Sigmoid colon (tissue), 7 donors: ENCODE data around the gene MYBPC1. TPM values are rescaled to one million over a fixed set of nuclear protein-coding genes. Genes with fewer than 3 reads are reported as not detected.
A peak's percentile ranks its signal among the peaks of the same experiment; 100 is the strongest.
"Not testable (repeated sequence)": the region's sequence is repeated elsewhere in the genome, so short reads cannot be mapped to it uniquely, and the experiment has no call there.

ENCODE experiments used
- DNase-seq: peaks from one replicate; pipeline ENCODE4 v3.0.0-alpha.2; 2019
- H3K27ac ChIP-seq, 4 donors: fragments of 200-600 bp; sonication (generic); one replicate each; pipeline ENCODE4 v1.5.1; 2016 to 2019; ENCODE audit warnings: mild to moderate bottlenecking in 1 of 4
- H3K27me3 ChIP-seq, 3 donors: fragments of 200-600 bp; sonication (generic); one replicate each; pipeline ENCODE4 v1.5.1; 2019; ENCODE audit warnings: mild to moderate bottlenecking in 1 of 3
- H3K36me3 ChIP-seq, 4 donors: fragments of 200-600 bp; sonication (generic); one replicate each; pipeline ENCODE4 v1.5.1; 2016 to 2019
- H3K4me1 ChIP-seq, 4 donors: fragments of 200-600 bp; sonication (generic); one replicate each; pipeline ENCODE4 v1.5.1; 2017 to 2019
- H3K4me3 ChIP-seq, 4 donors: fragments of 200-600 bp; sonication (generic); one replicate each; pipeline ENCODE4 v1.5.1; 2017 to 2019; ENCODE audit warnings: mild to moderate bottlenecking in 2 of 4, moderate library complexity in 1 of 4
- H3K9me3 ChIP-seq, 4 donors: fragments of 200-600 bp in 3 of 4; sonication (generic) in 3 of 4; one replicate each; pipeline versions ENCODE4 v1.5.1 to v1.6.1; 2013 to 2019
- EP300 ChIP-seq, 4 donors: sonication (generic); formaldehyde crosslinking; IDR thresholded peaks; one replicate each; pipeline ENCODE4 v1.6.1; 2017; ENCODE audit warnings: antibody characterized with exemption in 4 of 4
- POLR2A ChIP-seq, 2 donors: fragments of 450-650 bp; IDR thresholded peaks; one replicate each; pipeline ENCODE4 v1.6.1; 2016; ENCODE audit warnings: antibody characterized with exemption in 2 of 2, mild to moderate bottlenecking in 2 of 2, moderate library complexity in 2 of 2
- POLR2AphosphoS5 ChIP-seq, 4 donors: sonication (generic); formaldehyde crosslinking; IDR thresholded peaks; one replicate each; pipeline ENCODE4 v1.6.1; 2017; ENCODE audit warnings: antibody characterized with exemption in 4 of 4
- WGBS, 2 donors: extraction: QIAGEN DNeasy Blood & Tissue Kit; methylation state at CpG; one replicate each; pipeline ENCODE4 v1.1.7; 2013; 5-methylcytosine and 5-hydroxymethylcytosine counted together
- intact Hi-C: fragments of 100-400 bp; cut with DNase I; formaldehyde crosslinking; loops from one replicate; pipeline ENCODE4 v1.15.1; 2023
- polyA plus RNA-seq, 3 donors: library from polyadenylated mRNA; stranded (reverse); fragments of 200-250 nt; gene quantifications; one replicate each; pipeline ENCODE4 v1.2.3, GENCODE V29; 2013
- total RNA-seq, 4 donors: library from RNA; depleted of rRNA; stranded (reverse); fragments of >200 nt; gene quantifications; one replicate each; pipeline ENCODE4 v1.1.0, GENCODE V29; 2016
- TF ChIP-seq, protein P1 (sequence below), 4 experiments: fragments of 450-650 bp in 3 of 4; fragments of 200-600 bp in 1 of 4; IDR thresholded peaks; one replicate each; pipeline ENCODE4 v1.5.1; 2016 to 2019; ENCODE audit warnings: antibody characterized with exemption in 4 of 4, mild to moderate bottlenecking in 3 of 4, moderate library complexity in 2 of 4
- donor health status: healthy with polysubstance abuse.
- donor health status: Bipolar disorder and iron deficiency.
- donor health status: healthy.

MYBPC1 gene, protein sequence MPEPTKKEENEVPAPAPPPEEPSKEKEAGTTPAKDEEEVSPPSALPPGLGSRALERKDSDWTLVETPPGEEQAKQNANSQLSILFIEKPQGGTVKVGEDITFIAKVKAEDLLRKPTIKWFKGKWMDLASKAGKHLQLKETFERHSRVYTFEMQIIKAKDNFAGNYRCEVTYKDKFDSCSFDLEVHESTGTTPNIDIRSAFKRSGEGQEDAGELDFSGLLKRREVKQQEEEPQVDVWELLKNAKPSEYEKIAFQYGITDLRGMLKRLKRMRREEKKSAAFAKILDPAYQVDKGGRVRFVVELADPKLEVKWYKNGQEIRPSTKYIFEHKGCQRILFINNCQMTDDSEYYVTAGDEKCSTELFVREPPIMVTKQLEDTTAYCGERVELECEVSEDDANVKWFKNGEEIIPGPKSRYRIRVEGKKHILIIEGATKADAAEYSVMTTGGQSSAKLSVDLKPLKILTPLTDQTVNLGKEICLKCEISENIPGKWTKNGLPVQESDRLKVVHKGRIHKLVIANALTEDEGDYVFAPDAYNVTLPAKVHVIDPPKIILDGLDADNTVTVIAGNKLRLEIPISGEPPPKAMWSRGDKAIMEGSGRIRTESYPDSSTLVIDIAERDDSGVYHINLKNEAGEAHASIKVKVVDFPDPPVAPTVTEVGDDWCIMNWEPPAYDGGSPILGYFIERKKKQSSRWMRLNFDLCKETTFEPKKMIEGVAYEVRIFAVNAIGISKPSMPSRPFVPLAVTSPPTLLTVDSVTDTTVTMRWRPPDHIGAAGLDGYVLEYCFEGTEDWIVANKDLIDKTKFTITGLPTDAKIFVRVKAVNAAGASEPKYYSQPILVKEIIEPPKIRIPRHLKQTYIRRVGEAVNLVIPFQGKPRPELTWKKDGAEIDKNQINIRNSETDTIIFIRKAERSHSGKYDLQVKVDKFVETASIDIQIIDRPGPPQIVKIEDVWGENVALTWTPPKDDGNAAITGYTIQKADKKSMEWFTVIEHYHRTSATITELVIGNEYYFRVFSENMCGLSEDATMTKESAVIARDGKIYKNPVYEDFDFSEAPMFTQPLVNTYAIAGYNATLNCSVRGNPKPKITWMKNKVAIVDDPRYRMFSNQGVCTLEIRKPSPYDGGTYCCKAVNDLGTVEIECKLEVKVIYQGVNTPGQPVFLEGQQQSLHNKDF
- total RNA-seq: 1 to 10 TPM in 1 of 4 donors, under 1 TPM in 3; 0.16 to 2.1 (median 0.55) TPM
- 10 to 100 TPM in 1 of 3 donors, 1 to 10 TPM in 2; 3.9 to 18.6 (median 6.7) TPM for polyA plus RNA-seq

DNA sequence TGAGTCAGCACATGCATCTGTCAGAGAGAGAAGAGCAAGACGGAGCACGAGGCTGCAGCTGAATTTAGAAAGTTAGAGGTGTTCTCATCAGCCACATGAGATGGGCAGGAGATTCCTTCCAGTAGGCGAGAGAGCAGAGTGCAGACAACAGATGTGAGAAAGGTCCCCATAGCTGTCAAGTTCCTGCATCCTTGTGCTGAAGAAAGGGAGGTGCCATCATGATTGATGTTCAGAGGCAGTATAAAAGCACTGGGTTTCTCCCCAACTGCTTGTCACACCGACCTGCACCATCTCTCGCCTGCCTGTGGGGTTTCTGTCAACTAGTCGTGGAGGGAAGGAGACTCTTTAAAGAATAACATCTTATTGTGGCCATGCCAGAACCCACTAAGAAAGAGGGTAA lies at the start of gene MYBPC1:
Gene MYBPC1 (plus strand): TSS at position 272 of the 400 bp plus-strand sequence. CDS start 100 bp downstream, at position 372.
- Histone ChIP-seq H3K27ac (no peak within 1 kb of the TSS), H3K9me3 (no peaks in the 10 kb centered on the region), H3K27me3 (no peaks in the 10 kb centered on the region), H3K4me3 (no peak within 1 kb of the TSS), H3K4me1 (no peaks in the 10 kb centered on the region), H3K36me3 (no peaks in the 10 kb centered on the region)
- TF ChIP-seq, protein P1, sequence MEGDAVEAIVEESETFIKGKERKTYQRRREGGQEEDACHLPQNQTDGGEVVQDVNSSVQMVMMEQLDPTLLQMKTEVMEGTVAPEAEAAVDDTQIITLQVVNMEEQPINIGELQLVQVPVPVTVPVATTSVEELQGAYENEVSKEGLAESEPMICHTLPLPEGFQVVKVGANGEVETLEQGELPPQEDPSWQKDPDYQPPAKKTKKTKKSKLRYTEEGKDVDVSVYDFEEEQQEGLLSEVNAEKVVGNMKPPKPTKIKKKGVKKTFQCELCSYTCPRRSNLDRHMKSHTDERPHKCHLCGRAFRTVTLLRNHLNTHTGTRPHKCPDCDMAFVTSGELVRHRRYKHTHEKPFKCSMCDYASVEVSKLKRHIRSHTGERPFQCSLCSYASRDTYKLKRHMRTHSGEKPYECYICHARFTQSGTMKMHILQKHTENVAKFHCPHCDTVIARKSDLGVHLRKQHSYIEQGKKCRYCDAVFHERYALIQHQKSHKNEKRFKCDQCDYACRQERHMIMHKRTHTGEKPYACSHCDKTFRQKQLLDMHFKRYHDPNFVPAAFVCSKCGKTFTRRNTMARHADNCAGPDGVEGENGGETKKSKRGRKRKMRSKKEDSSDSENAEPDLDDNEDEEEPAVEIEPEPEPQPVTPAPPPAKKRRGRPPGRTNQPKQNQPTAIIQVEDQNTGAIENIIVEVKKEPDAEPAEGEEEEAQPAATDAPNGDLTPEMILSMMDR (IDR thresholded peaks at IDR 0.05): no peak
- TF ChIP-seq POLR2A (IDR thresholded peaks at IDR 0.05): no peak
- TF ChIP-seq EP300 (IDR thresholded peaks at IDR 0.05): no peak
- no peak for TF ChIP-seq POLR2AphosphoS5 (IDR thresholded peaks at IDR 0.05)
- intact Hi-C loops: no loop called here
- 50 to 61% methylated on average over 6 of the region's 6 CpGs for WGBS, 2 donors
- DNase-seq: no peak

DNA sequence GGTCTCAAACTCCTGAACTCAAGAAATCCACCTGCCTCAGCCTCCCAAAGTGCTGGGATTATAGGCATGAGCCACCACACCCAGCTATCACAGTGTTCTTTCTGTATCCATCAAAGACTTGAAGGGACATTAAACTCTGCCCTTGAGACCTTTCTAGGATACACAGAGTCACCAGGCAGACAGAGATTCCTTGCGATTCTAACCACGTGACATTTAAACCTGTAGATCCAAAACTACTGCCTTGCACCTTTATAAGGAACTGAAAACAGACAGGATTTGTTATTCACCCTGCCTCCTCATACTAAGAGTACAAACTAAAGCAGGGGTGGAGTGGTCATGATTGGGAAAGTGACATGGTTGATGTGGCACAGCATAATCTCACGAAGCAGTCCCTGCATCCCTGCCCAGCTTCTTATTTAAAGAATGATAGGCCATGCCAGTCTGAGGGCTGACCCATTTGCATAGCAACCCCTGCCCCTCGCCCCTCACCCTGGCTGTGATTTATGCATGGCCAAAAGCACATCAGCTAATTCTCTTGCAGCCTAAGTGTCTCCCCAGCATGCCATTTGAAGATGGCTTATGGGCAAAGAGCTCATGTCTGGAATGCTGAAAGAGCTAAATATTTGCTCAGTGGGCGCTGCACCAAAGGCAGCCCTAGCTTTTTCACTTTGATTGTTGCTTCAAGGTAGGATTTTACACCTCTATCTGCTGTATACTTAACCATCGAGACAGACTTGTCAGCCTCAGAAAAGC lies 43.2 kb upstream of the MYBPC1 start:
- H3K4me1 ChIP-seq: no peaks in the 10 kb centered on the region
- no peaks in the 10 kb centered on the region for H3K9me3 ChIP-seq
- intact Hi-C loops: no loop called here
- TF ChIP-seq POLR2A (IDR thresholded peaks at IDR 0.05) (no peak), POLR2AphosphoS5 (IDR thresholded peaks at IDR 0.05) (no peak), EP300 (IDR thresholded peaks at IDR 0.05) (no peak)
- TF ChIP-seq, protein P1 (IDR thresholded peaks at IDR 0.05): no peak
- 56 to 62% methylated on average over 6 of the region's 6 CpGs for WGBS, 2 donors
- no peak overlapping the region for H3K27ac ChIP-seq
- H3K36me3 ChIP-seq: no peaks in the 10 kb centered on the region
- H3K27me3 ChIP-seq: no peaks in the 10 kb centered on the region
- DNase-seq: no peak
- H3K4me3 ChIP-seq: no peak overlapping the region

DNA sequence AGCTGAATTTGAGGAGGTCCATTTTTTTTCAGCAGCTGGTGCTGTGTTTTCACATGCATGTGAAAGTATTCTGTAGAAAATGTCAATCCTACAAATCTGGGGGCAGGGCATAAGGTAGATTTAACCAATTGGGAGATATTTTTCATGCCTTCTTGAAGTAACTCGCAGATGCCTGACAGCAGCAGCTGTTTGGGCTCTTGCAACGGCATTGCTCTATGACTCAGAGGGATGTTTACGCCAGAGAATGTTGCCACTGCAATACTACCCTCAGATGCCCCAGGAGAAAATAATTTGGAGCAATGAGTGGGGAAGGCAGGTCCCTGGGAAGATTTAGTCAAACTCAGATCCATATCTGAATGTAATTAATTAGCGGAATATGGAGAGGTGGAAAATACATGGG lies 42.5 kb upstream of the MYBPC1 start:
- Histone ChIP-seq H3K27me3 (no peaks in the 10 kb centered on the region), H3K4me3 (no peak overlapping the region), H3K9me3 (no peaks in the 10 kb centered on the region), H3K36me3 (no peaks in the 10 kb centered on the region), H3K4me1 (no peaks in the 10 kb centered on the region), H3K27ac (no peak overlapping the region)
- 59 to 65% methylated on average over 4 of the region's 4 CpGs for WGBS, 2 donors
- intact Hi-C loops: no loop called here
- DNase-seq: no peak
- TF ChIP-seq, protein P1 (IDR thresholded peaks at IDR 0.05): no peak
- TF ChIP-seq POLR2AphosphoS5 (IDR thresholded peaks at IDR 0.05): peak in 1 of 4 donors; percentile 7

DNA sequence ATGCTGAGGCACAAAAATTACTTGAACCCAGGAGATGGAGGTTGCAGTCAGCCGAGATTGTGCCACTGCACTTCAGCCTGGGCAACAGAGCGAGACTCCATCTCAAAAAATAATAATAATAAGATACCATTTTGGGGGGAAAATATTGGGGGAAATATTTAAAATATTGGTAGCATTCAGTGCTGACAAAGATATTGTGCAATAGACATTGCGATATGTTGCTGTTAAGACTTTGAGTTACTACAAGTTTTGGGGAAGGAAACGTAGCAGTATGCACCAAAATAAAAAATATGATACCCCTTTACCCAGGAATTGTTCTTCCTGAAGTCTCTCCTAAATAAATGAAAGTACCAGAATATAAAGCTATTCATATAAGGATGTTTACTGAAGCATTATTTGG lies 37.7 kb upstream of the MYBPC1 start:
- H3K9me3 ChIP-seq: no peaks in the 10 kb centered on the region
- H3K27me3 ChIP-seq: no peaks in the 10 kb centered on the region
- no peaks in the 10 kb centered on the region for H3K36me3 ChIP-seq
- H3K27ac ChIP-seq: no peak overlapping the region
- TF ChIP-seq, protein P1 (IDR thresholded peaks at IDR 0.05): no peak
- no peak for TF ChIP-seq POLR2AphosphoS5 (IDR thresholded peaks at IDR 0.05)
- intact Hi-C loops: no loop called here
- no peak overlapping the region for H3K4me3 ChIP-seq
- no peaks in the 10 kb centered on the region for H3K4me1 ChIP-seq
- no peak for DNase-seq
- WGBS, 2 donors: 73 to 91% methylated on average over 4 of the region's 4 CpGs

DNA sequence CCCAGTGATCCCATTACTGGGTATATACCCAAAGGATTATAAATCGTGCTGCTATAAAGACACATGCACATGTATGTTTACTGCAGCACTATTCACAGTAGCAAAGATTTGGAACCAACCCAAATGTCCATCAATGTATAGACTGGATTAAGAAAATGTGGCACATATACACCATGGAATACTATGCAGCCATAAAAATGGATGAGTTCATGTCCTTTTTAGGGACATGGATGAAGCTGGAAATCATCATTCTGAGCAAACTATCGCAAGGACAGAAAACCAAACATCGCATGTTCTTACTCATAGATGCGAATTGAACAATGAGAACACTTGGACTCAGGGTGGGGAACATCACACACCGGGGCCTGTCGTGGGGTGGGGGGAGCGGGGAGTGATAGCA lies 36.0 kb upstream of the MYBPC1 start:
- DNase-seq, intact Hi-C loops, H3K9me3 ChIP-seq, H3K36me3 ChIP-seq, H3K4me1 ChIP-seq, H3K4me3 ChIP-seq, H3K27me3 ChIP-seq, H3K27ac ChIP-seq: not testable (repeated sequence)
- 92 to 97% methylated on average over 7 of the region's 7 CpGs for WGBS, 2 donors
